DLD1 (cell line): ENCODE results near the gene COPG1.

Source experiments
- in situ Hi-C: cut with HindIII; loops from 2 replicates; pipeline ENCODE4 v1.10.0; 2017; ENCODE audit warnings: low sequenced_read_pairs

Gene COPG1

DNA sequence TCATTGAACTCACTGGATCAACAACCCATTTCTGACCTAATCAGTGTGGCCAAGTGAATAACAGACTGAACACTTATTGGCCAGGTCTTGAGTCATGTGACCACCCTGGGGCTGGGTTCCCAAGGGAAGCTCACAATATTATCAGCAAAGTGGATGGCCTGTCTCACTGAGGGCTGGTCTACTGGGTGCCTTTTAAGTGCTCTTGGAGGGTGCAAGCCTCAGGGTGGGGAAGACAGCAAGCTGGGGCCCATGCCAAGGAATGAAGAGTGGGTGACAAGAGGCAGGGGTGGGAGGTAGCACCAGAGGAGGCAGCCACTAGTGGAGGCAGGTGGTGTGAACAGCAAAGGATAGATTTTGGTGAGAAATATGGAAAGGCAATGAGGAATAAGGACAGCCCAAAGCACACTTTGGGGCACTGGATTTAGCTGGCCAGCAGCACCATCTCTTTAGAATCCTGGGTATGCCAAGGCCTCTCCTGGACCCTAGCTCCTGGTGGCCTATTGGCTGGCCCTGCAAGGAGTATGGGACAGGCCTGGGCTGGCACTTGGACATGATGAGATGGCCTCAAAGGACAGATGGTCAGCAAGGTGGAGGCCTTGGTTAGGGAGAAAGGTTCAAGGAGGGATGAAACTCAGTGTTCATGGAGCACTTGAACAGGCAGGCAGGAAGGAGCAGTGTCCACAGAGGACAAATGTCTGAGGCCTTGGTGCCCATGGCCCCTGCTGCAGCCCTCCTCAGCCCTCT is 63.4 kb downstream of the COPG1 start:
- in situ Hi-C loops: no loop called here

DNA sequence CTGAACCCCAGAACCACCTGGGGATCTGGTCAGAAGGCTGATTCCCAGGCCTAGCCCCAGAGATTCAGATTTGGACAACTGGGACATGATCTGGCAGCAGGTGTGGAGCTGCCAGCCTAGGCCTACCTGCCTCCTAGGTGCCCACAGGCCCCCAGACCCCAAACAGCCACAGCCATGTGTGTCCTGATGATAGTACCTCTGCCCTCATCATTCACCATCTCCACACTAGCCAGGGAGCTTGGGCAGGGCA is 63.9 kb downstream of the COPG1 start:
- in situ Hi-C loops: no loop called here

DNA sequence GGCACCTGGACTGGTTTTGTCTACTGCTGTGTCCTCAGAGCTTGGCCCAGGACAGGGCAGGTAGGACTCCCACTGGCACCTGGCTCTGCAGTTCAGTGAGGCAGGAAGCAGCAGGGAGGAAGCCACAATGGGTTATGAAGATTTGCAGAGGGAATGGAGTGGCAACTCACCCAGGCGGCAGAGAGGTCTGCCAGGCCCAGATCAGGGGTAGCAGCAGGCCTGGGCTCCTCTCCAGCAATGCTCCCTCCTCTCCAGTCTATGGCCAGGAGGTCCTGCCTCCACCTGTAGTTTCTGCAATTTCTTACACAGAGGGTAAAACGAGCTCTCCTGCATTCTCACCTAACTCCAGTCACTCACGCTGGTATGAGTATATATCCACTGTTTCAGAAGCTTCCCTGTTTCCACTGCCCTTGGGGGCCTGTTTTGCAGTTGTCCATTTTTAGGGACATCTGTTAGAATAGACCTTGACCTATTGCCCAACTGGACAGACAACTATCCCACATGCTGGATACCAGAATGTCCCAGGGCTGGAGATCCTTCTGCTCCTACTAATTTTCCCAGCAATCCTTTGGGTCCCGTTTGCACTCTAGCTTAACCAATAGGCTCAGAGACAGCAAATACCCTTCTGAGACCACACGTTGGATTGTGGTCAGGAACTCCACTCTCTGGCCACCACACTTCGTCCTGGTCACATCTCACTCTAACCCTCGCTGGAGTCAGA is 64.4 kb downstream of the COPG1 start:
- in situ Hi-C loops: no loop called here

DNA sequence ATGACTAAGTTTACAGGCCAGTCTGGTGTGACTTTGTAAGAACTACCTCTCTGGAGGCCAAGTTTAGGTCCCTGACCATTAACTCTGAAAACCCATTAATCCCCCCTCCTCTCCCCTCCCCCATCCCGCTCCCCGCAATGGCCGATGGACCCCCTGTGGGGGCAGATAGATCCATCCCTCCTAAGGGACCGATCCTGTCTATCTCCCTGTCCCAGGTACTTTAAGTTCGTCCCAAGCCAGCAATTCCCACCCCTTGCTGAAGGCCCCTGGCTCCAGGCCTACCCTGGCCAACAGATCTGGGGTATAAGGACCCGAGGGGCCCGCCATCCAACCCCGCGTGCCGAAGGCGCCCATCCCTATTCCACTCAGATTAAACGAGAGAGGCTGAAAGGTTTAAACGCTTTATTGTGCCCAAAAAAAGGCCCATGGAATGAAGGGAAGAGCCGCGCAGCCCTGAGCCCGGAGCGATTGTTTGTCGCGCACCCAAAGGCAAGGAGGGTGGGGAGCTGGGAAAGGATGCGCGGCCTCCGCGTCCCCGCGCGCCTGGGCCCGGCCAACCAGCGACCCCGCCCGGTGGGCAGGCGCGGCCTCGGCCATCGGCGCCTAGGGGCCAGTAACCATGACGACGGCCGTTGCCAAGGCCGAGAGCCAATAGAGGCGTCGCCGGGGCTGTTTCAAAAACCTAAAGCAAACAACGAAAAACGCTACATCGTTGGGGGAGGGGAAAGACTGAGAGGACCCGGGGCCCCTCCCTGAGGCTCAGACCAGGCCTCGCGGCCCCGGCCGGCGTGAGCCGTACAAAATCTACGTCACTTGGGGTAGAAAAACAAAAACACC is 65.2 kb downstream of the COPG1 start:
- in situ Hi-C loops: no loop called here

DNA sequence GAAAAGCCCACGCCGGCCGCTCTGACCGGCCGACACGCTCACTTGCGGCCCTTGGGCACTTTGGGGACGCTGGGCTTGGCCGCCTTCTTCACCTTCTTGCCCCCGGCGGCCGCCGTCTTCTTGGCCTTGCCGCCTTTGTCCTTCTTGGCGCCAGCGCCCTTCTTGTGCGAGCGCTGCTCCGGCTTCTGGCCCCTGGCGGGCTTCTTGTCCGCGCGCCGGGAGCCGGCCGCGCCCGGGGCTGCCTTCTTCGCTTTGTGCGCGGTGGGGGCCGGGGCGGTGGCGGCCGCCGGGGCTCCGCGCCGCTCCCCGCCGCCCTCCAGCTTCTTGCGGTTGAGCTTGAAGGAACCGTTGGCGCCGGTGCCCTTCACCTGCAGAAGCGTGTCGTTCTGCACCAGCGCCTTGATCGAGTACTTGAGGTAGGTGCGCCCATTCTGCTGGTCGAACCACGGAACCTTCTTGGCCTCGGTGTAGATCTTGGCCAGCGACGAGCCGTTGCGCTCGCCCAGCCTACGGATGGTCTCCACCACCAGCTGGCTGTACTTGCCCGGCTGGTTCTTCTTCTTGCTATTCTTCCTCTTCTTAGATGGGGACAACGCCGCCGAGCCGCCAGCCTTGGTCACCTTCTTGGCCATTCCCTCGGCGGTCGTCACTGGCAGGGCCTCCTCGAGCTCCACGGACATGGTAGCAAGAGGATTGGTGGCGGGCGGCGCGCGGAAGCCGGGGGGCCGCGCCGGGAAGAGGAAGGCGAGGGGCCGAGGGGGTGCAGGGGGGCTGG is 66.0 kb downstream of the COPG1 start:
- in situ Hi-C loops: no loop called here

DNA sequence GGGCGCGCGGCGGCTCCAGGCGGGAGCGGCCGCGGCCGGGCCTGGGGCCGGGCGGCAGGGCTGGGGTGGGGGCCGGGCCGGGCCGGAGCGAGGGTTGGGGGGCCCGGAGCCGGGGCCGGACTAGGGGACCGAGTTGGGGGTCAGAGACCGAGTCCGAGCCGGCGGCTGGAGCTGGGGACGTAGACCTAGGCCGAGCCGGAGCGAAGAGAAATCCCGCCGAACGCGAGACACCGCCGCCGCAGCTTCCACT is 66.5 kb downstream of the COPG1 start:
- in situ Hi-C loops: no loop called here

DNA sequence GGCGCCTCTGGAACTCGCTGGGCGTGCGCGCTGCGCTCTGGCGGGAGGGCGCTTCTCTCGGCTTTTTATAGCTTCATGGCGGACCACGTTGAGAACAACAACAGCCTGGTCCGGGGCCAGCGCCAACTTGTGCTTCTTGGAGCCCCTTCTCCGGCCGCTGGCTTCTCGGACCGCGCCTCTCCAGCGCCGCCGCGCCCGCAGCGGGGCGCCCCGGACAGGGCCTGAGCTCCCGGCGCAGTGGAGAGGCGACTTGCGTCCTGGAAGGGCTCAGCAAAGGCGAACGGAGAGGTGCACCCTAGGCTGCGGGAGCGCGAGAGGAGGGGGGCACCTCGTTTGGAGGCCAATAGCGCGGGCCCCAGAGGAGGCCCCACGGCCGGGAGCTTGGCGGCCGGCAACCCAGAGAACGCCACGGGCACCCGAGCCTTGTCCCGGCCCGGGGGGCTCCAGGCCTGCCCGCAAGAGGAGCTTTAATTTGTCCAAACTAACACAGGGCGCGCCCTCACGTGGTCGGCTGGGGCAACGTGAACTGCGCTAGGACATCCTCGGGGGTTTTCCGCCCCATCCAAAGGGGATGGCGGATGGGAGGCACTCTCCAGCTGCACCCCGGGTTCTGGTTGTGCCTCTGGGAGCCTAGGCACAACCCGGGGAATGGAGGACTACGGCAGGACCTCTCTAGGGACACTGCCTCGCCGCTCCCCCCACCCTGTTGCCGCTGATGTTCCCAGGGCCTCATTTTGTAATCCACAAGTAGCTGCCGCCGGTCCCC is 67.0 kb downstream of the COPG1 start:
- in situ Hi-C loops: no loop called here

DNA sequence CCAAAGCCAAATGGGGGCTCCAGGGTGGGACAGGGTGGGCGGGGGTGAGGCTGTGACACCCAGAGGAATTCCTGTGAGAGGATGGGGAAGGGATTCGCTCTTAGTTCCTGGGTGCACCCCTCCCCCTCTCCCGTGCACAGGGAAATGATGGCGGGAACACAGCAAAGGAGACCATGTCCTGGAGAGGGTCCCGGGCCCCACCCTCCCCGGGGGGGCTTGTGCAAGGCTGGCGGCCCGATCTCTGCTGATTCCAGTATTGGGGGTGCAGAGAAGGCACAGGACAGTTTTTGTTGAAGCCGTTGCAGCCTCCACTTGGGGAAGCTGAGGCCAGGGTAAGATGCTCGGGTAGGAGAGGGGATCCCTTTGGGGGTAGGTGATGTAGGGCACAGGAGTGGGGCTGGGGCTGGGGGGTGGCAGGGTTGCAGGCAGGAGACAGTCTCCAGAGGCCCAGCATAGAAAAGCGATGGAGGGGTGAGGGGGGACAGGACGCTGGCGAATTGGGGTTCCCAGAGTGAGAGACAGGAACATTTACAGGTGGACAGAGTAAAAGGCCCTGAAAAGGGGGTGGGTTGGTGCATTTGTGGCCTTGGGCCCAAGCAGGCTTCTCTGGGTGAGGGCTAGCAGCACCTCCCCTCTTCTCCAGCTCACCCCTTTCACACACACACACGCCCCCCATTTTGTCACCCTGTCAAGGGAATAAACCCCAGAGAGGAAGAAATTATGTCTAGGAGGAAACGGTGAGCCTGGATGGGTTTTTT is 67.8 kb downstream of the COPG1 start:
- in situ Hi-C loops: no loop called here

DNA sequence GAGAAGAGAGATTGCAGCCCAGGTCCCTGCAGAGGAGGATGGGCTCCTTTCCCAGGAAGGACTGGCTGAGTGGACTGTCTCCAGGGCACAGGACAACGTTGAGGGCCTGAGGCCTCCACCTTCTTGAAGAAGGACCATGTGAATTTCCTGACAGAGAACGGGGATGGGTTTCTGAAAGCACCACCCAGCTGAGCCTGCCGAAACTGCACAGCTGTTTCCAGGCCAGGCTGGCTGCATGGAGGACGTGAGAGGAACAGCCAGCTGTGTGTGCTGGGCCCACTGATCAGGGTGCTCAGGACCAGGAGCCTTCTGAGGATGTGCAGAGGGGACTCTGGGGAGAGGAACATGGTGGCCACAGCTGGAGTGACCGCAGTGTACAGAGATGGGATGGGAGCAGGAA is 68.4 kb downstream of the COPG1 start:
- in situ Hi-C loops: no loop called here

DNA sequence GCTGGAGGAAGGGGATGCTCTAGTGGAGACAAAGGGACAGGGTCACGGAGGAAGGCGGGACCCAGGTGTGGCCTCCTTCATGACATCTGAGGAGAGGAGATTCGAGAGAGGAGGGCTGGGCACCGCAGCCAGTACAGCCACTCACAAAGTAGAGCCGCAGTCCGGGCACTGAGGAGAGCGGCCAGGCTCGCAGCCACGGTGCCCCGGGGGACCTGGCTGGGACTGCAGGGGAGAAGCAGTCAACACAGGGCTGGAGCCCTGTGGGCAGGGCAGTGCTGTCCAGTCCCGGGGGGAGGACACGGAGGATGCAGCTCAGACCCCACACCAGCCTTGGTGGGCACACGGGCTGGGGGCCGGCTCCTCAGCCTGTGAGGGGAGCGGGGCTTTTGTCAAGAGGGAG is 69.5 kb downstream of the COPG1 start:
- in situ Hi-C loops: no loop called here

DNA sequence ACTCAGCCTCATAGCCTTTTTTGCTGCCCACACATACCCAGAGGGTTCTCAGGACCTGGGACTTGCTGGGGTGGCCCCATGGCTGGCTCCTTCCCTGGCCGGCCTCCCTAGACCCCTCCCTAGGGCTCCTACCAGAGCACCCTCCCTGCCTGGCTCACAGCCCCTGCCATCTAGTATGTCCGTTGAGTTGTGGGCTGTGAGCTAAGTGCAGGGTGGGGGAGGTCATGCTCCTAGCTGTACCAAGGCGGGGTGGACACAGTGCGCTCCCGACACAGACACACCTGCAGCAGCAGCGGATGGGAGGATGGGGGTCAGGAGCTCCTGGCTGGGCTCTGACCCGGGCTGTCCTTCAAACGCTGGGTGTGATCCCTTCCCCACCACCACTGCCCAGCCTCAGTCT is 70.9 kb downstream of the COPG1 start:
- in situ Hi-C loops: no loop called here

DNA sequence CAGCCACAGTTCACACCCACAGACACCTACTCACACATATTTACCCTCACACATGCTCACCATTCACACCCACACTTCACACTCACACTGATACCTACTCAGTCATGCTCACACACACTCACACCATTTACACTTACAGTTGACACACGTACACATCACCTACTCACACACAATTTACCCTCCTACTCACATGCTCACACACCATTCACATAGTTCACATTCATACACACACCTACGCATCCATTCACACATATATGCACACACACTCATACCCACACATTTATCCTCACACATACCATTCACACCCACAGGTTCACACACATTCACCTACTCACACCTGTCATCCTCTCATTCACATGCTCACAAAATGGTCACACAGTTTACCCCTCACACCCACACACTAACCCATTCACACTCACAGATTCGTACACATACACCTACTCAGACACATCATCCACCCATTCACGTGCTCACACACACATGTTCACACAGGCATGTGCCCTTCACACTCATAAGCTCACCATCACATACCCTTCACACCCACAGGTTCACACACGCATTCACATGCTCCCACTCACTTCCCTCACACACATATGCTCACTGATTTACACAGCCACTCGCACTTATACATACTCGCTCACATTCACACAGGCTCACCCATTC is 71.5 kb downstream of the COPG1 start:
- in situ Hi-C loops: no loop called here

DNA sequence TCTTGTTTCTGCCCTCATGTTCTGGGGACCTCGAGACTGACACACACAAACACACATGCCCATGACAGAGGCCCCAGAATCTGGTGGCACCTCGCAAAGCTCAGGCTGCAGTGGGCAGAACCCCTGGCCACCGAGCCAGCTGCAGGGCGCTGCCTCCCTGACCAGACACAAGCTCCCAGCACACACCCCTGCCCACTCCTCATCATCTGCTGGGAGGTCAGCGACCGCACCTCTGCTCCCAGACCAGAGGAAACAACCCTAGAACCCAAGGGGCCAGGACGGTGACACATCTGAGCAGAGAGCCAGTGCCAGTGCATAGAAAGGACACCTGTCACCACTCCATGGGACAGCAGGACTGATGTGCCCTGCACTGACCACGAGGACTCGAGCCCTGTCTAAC is 72.5 kb downstream of the COPG1 start:
- in situ Hi-C loops: no loop called here

DNA sequence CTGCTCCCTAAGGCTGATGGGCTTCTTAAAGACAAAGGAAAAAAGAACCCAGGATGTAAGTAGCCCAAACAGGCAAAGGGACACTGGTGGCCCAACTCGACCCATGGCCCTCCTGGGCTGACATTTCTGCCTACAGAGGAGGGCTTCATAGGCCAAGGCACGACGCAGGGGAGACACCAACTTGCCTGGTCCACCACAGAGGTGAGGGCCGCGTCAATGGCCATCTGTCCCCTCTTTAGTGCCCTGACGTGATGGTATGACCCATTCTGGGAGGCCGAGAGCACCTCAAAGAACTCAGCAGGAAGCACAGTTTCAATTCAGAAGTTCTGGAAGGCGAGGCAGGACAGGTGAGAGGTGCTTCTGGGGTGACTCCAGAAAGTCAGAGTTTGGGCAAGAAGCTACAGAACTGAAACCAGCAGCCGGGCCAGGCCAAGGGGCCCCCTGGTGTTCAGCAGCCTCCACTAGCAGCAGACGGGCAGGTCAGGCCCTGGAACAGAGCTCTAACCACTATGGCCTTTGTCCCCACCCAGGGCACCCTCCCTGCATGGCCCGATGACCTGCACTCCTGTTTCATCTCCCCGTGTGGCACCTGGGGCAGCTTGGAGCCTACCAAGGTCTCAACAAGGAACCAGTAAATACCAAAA is 74.4 kb downstream of the COPG1 start:
- in situ Hi-C loops: no loop called here

DNA sequence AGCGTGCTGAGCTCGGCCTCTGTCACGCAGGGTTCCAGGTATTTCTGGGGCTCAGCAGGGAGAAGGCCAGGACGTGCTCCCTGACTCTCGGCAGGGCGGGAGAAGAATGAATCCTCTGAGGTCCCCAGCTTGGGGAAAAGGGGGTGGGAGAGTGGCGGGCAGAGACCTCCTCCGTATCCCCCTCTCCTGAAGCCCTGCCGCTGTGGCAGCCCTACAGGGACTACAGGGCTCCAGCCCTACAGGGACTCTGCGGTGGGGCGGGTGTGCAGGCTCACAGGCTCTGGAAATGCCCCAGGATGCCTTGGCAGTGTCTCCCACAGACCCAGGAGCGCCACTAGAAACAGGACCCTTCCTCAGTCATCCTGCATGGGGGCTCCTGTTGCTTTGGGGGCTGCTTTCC is 75.4 kb downstream of the COPG1 start:
- in situ Hi-C loops: no loop called here

DNA sequence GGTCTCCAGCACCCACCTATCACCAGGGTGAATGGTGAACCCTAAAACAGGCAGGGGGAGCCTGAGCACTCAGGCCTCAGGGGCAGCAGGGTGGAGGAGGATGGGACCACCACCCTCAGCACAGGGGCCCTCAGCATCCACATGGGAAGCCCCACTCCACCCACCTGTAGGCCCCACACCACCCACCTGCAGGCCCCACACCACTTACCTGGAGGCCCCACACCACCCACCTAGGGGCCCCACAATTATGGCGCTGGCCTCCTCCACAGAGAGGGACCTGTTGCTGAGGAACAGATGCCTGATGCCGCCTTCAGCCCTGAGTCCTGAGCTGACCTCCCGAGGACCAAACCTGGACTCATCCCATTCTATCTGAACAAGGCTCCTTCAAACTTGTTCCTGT is 76.0 kb downstream of the COPG1 start:
- in situ Hi-C loops: no loop called here

DNA sequence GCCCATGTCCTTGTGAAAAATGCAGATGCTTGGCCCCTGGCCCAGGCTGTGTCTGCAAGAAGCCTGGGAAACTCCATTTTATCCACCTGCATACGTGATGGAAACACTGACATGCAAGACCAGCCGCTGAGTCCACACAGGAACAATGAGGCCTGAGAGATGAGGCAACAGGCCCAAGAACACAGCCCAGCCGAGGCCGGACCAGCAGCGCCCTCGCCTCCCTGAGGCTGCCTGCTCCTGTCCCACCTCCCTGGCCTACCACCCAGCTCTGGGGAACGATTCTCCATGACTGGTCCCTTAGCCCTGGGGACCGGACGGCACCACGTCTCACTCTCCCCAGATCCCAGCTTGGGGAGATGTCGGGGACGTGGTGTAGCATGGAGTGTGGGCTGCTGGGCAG is 76.7 kb downstream of the COPG1 start:
- in situ Hi-C loops: no loop called here

DNA sequence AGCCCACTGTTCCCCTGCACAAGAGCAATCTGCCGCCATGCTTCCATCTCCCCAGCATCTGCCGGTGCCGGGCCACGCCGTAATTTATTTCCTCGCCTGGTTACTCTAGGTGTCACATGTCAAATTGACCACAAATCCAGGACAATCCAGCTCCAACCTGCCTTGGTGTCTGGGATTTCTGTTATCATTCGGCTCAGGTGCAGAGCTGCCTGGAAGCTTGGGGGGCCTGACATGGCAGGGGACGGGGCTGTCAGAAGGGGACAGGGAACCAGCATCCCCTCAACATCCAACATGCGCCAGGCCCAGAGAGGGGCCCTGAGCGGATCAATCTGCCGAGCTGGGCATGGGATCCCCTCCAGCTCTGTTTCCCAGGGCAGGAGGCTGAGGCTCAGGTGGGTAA is 77.2 kb downstream of the COPG1 start:
- in situ Hi-C loops: no loop called here
